ENCODE measurements around the gene ERCC5.
A peak's percentile ranks its signal among the peaks of the same experiment; 100 is the strongest.

The ERCC5 gene

GRCh38 chr13:102846261-102847015 lies 606 bp downstream of the ERCC5 start:
- DNase-seq: peak; percentile 70

DNA sequence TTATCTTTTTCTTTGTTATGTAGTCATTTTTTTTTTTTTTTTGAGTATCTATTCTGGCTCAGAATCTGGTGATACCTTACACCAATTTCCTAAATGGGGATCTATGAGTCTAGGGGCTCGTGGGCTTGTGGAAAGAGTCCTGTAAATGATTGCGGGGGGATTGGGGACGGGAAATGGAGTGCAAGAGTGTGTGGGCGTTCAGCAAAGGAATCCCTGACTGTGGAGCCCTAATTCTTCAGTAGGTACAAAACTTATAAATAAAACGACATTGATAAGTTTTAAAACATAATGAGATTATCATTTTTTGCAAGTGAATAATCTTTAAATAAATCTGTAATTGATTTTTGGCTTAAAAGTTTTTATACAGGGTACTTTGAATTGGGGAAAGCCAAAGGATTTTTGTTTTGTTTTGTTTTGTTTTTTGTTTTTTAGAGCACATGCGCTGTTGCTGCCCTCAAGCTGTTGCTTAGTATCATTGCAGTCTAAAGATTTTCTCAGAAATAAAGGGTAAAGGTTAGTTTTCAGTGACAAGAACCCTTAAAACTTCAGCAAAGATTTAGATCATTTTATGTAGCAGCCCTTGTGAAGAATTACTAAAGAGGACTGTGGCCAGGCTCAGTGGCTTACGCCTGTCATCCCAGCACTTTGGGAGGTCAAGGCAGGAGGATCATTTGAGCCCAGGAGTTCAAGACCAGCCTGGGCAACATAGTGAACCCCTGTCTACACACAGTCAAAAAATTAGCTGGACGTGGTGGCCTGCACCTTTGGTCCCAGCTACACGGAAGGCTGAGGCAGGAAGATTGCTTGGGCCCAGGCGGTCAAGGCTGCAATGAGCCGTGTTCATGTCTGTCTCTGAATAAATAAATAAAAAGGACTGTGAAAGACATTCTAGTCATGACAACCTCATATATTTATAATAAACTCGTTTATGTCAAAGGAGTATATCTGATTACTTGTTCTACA lies 1.7 kb downstream of the ERCC5 start:
- peak; percentile 65 for DNase-seq

GRCh38 chr13:102848956-102849355 lies 3.1 kb downstream of the ERCC5 start:
- DNase-seq: no peak

GRCh38 chr13:102852556-102852955 lies 6.7 kb downstream of the ERCC5 start:
- DNase-seq: no peak

DNA sequence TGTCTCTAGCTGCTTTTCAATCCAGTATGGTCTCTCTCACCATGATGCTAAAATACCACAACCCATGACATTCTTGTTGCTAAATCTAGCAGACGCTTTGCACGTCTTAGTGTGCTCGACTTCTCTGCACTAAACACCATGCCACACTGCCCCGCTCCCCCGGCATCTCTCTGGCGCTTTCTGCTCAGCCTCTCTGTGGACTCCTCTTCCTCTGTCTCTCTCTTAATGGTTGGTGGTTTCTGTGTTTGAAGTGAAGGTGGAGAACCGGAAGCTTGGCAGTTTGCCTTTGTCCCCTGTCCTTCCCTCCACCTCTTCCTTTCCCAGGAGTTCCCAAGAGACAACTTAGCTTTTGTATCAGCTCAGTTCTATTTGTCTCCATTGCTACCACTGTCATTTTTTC lies 8.8 kb downstream of the ERCC5 start:
- no peak for DNase-seq

- no peak for DNase-seq
These were observed 10.7 kb downstream of the ERCC5 start for GRCh38 chr13:102856557-102856956.

DNA sequence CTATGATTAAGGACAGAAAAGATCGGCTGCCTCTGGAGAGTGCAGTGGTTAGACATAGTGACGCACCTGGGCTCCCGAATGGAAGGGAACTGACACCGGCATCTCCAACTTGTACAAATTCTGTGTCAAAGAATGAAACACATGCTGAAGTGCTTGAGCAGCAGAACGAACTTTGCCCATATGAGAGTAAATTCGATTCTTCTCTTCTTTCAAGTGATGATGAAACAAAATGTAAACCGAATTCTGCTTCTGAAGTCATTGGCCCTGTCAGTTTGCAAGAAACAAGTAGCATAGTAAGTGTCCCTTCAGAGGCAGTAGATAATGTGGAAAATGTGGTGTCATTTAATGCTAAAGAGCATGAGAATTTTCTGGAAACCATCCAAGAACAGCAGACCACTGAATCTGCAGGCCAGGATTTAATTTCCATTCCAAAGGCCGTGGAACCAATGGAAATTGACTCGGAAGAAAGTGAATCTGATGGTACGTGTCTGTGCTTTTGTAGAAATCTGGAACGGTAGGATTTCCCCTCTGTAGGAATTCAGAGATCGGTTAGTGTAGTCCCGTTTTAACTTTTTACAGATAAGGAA lies 16.9 kb downstream of the ERCC5 start:
- no peak for DNase-seq

GRCh38 chr13:102863590-102863989 lies 17.8 kb downstream of the ERCC5 start:
- DNase-seq: no peak

DNA sequence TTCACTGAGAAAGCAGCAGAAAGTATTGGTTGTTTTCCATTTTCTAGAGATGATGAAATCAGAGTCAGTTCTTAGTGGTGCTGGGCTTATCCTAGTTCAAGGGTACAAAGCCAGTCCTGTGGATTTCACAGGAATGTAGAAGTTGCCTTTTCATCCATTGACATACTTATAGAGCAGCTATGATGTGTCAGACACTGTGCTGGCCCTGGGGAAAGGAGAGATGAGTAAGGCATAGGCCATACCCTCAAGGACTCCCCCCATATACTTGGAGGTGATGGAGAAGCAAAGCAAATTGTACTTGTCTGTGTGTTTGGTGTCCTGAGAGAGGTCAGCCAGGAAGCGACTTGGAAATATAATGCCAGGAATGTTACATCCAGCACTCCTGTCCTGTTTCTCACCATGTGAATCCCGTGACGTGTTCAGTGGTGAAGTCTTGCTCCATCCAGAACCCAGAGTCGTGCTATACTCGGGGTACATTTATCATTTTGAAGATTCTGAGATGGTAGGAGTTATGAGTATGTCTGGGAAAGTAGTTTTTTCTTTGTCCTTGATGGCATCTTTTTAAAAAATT lies 22.6 kb downstream of the ERCC5 start:
- DNase-seq: no peak

DNA sequence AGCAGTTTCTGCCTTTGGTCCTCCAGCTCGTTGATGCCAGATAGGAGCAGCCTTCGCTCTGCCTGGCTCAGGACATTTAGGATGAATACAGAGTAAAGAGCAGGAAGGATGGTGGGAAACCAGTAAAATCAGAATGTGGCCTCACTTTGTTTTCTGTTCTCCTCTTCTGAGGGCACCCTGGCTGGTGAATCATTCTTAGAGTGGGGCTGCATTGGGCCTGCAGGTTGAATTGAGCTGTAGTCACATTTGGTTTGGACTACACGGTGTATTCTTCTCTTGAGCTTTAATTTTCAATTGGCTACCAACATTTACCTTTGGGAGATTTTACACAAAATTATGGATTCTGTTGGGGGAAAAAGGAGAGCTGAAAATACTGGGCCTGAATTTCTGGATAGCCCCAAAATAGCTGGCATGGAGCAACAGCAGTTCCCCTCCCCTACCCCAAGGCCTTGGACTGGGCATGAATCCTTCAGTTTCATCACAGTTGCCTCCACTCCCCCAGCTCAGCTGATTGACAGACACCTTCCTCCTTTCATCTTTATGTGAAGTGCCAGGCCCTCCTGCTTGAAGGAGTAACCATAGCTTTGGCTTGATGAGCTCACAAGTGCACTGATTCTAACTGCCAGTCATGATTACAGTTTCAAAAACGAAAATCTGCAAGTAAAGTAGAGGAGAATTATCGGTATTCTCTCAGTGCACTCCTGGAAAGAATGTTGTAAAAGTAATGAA lies 24.3 kb downstream of the ERCC5 start:
- no peak for DNase-seq

DNA sequence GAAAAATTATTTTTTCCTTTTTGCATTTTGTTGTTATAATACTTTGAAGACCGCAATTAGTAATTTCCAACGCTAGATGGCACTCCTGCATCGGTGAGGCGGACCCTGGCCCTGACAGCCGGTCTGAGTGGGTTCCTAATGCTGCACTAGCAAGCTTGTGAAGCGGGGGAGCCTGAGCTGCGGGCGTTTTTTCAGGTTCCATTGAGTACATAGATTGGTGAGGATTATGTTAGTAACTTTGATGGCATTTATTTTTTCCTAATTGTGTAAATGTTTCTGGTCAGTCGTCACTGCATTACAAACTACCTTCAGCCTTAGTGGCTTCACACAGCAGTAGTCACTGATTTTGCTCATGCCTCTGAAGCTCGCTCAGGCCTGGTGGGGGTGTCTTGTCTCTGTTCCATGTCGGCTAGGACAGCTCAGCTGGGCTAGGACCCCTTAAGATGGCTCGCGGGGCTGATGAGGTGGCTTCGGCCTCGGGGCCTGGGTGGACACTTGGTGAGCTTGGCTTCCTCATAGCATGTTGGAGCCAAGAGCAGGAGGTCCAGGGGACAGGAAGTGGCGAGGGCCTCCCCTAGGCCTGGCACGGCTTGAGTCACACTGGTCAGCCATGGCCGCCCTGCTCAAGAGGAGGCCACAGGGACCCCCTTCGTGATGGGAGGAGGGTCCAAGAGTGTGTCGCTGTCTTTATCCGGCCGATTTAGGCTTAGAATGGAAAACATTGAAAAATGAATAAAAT lies 25.0 kb downstream of the ERCC5 start:
- peak; percentile 72 for DNase-seq

GRCh38 chr13:102872131-102872530 lies 26.3 kb downstream of the ERCC5 start:
- no peak for DNase-seq

- DNase-seq: no peak
These were observed 26.7 kb downstream of the ERCC5 start for GRCh38 chr13:102872531-102872930.

DNA sequence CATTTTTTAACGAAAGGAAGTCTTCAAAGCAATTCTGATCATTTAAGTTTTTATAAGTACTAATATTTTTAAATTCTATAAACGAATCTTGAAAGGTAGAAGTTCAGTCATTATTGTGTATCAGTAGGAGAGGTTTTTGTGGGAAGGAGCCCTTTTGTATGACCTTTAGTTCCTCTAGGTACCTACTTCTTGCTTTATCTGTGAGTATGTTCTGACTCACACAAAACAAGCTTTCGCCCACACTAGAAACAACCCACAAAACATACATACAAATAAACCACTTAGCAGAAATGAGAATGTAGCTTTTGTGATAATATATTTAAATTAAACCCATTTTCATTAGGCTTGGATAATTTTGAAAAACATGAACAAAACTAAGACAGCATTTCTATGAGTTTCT lies 27.8 kb downstream of the ERCC5 start:
- no peak for DNase-seq

DNA sequence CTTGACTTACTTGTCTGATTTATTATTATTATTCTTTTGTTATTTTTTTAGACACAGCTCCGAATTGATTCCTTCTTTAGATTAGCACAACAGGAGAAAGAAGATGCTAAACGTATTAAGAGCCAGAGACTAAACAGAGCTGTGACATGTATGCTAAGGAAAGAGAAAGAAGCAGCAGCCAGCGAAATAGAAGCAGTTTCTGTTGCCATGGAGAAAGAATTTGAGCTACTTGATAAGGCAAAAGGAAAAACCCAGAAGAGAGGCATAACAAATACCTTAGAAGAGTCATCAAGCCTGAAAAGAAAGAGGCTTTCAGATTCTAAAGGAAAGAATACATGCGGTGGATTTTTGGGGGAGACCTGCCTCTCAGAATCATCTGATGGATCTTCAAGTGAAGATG lies 29.4 kb downstream of the ERCC5 start:
- no peak for DNase-seq

GRCh38 chr13:102877303-102877702 lies 31.5 kb downstream of the ERCC5 start:
- no peak for DNase-seq

GRCh38 chr13:102878481-102878880 lies 32.6 kb downstream of the ERCC5 start:
- no peak for DNase-seq

DNA sequence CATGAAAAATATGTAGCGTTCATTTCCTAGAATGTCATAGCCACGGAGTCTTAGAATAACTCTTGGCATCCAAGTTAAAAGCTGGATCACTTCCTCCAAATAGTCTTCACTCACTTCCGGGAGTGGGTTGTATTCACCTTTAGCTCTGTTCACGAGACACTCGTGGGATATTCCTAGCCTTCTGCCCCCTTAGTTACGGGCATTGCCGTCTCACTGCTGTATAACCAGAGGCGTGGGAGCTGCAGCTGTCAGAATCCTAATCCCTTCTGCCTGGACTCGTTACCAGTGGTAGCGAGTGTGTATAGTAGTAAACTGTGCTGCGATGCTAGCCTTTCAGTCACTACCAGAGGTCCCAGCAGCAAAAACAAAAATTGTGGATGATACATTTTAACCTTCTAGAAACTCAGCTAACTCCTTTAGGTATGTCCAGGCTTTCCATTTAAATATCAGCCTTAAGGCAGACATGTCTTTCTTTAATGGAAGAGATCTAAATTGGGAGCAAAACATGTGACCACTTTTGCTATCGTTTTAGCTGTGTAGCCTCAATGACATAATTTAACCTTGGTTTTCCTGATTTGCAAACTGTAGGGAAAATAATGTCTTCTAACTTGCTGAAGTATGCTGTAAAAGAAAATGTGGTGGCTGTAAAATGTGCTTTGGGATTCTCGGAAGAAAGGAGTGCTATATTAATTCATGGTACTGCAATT lies 34.1 kb downstream of the ERCC5 start:
- no peak for DNase-seq

DNA sequence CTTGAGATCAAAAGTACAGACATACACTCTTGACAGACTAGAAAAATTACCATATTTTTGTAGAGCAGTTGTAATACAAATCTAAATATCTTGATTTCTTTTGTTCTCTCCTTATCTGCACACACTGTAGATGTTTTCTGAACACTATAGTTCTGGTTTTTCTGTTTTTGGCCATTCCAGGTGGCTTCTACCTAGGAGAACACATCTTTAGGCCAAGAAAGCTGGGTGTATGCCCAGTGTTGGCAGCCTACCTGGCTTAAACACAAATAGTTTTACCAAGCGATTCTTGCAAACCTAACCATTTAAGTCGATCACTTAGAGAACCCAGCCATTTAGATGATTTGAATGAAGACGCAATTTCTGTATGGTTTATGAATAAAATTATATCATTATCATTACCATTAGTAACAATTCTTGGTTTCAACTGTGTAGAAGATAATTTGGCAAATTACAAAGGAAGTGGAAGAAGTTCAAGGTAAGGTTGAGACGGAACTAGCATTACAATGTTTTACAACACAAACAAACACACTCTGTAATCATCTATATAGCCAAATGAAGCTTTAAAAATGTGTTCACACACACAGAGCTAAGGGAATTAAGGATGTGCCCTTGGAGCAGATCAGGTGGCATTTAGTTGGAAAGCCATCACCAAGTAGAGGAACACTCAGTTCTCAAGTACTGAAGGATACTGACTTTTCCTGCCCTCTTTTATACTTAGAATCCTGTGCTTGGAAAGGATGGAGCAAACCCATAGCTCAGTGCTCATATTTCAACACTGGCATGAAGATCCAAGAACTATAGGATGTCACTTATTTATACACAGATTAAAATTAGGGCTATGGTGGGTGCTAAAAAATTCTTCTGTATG lies 36.2 kb downstream of the ERCC5 start:
- no peak for DNase-seq

DNA sequence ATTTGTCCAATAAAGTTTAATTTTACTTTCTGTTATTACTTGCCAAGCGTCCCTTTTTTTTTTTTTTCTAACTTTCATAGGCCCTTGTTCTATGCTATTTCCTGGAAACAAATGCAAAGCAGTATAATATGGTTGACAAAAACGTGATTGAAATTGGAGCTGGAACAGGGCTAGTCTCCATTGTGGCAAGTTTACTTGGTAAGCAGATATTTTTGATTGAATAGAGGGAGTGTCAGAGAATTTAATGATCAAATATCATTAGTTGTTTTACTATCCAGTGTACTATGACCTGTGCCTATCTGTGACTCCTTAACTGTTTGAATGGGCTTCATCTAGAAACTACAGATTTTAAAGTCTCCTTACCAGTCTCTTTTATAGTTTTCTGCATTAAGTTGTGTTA lies 46.7 kb downstream of the ERCC5 start:
- no peak for DNase-seq
